Uterus (tissue), 2 donors: ENCODE measurements around the gene CAVIN1.

ENCODE experiments used
- POLR2A ChIP-seq, 2 donors: fragments of 450-650 bp; IDR thresholded peaks; one replicate each; pipeline ENCODE4 v1.6.1; 2016; ENCODE audit warnings: antibody characterized with exemption in 2 of 2, mild to moderate bottlenecking in 1 of 2, moderate library complexity in 1 of 2
- TF ChIP-seq, protein P1 (sequence below), 4 experiments: fragments of 200-600 bp in 2 of 4; fragments of 450-650 bp in 2 of 4; sonication (generic) in 2 of 4; IDR thresholded peaks; one replicate each; pipeline ENCODE4 v1.5.1; 2016 to 2019; ENCODE audit warnings: antibody characterized with exemption in 4 of 4, mild to moderate bottlenecking in 2 of 4, moderate library complexity in 1 of 4

DNA sequence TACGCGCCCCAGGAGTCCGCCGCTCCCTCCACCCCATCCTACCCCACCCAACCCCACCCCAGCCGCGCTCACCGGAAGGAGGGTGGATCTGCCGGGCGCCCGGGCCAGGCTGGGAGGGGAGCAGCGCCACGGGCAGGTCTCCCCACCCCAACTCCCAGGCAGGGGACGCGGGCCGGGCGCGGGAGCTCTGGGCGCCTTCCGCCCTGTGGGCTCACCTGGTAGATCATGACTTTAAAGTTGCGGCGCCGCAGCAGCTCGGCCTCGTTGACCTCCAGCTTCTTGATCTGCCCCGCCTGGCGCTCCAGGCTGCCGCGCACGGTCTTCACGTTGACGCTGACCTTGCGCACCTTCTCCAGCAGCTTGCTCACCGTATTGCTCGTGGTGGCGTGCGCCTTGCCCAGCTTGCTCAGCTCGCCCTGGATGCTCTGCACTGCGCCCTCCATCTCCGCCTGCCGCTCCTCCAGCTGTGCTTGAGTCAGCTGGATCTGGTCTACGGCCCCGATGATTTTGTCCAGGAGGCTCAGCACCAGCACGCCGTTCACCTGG, 571 bp downstream of the CAVIN1 start:
- TF ChIP-seq, protein P1, sequence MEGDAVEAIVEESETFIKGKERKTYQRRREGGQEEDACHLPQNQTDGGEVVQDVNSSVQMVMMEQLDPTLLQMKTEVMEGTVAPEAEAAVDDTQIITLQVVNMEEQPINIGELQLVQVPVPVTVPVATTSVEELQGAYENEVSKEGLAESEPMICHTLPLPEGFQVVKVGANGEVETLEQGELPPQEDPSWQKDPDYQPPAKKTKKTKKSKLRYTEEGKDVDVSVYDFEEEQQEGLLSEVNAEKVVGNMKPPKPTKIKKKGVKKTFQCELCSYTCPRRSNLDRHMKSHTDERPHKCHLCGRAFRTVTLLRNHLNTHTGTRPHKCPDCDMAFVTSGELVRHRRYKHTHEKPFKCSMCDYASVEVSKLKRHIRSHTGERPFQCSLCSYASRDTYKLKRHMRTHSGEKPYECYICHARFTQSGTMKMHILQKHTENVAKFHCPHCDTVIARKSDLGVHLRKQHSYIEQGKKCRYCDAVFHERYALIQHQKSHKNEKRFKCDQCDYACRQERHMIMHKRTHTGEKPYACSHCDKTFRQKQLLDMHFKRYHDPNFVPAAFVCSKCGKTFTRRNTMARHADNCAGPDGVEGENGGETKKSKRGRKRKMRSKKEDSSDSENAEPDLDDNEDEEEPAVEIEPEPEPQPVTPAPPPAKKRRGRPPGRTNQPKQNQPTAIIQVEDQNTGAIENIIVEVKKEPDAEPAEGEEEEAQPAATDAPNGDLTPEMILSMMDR (IDR thresholded peaks at IDR 0.05): no peak
- TF ChIP-seq POLR2A (IDR thresholded peaks at IDR 0.05): no peak
